Mesendoderm (in vitro differentiated cells): Measurements from ENCODE around the gene APOC3.

Experiments used
- DNase-seq: peaks from one replicate; pipeline ENCODE4 v3.0.0; 2013
- H2AK5ac ChIP-seq: 2 replicates; pipeline ENCODE4 v1.6.1; 2013; ENCODE audit warnings: low read length, inconsistent platforms
- H2BK120ac ChIP-seq: 2 replicates; pipeline ENCODE4 v1.6.1; 2013; ENCODE audit warnings: low read depth, mild to moderate bottlenecking, low read length, moderate library complexity, mixed read lengths
- H2BK15ac ChIP-seq: replicated peaks from 2 replicates; pipeline ENCODE4 v1.6.1; 2013; ENCODE audit warnings: low read depth, mild to moderate bottlenecking, moderate library complexity
- H2BK5ac ChIP-seq: 2 replicates; pipeline ENCODE4 v1.6.1; 2013; ENCODE audit warnings: low read length, inconsistent platforms
- H3K18ac ChIP-seq: 2 replicates; pipeline ENCODE4 v1.6.1; 2013; ENCODE audit warnings: mild to moderate bottlenecking, low read length, mixed read lengths
- H3K23ac ChIP-seq: one replicate; pipeline ENCODE4 v1.6.1; 2013; ENCODE audit warnings: low read length
- H3K27ac ChIP-seq: 2 replicates; pipeline ENCODE4 v1.5.1; 2013; ENCODE audit warnings: low read depth, mild to moderate bottlenecking, inconsistent platforms, low read length, moderate library complexity
- H3K27me3 ChIP-seq: 2 replicates; pipeline ENCODE4 v1.6.1; 2013; ENCODE audit warnings: low read length, control low read depth, mild to moderate bottlenecking, inconsistent platforms; ENCODE audit not compliant: insufficient read depth, poor library complexity
- H3K36me3 ChIP-seq: 2 replicates; pipeline ENCODE4 v1.6.1; 2013; ENCODE audit warnings: low read length, inconsistent platforms; ENCODE audit not compliant: control insufficient read depth, insufficient read depth
- H3K4ac ChIP-seq: one replicate; pipeline ENCODE4 v1.6.1; 2013; ENCODE audit warnings: low read depth, mild to moderate bottlenecking, low read length, moderate library complexity
- H3K4me1 ChIP-seq: 2 replicates; pipeline ENCODE4 v1.6.1; 2013; ENCODE audit warnings: low read depth, low read length, inconsistent platforms; ENCODE audit not compliant: control insufficient read depth
- H3K4me2 ChIP-seq: 2 replicates; pipeline ENCODE4 v1.6.1; 2013; ENCODE audit warnings: low read length
- H3K4me3 ChIP-seq: 2 replicates; pipeline ENCODE4 v1.5.1; 2013; ENCODE audit warnings: mild to moderate bottlenecking, low read length
- H3K56ac ChIP-seq: one replicate; pipeline ENCODE4 v1.6.1; 2013; ENCODE audit warnings: low read length
- H3K79me1 ChIP-seq: 2 replicates; pipeline ENCODE4 v1.6.1; 2013; ENCODE audit warnings: low read length, inconsistent platforms
- H3K79me2 ChIP-seq: 2 replicates; pipeline ENCODE4 v1.6.1; 2013; ENCODE audit warnings: mild to moderate bottlenecking, low read length; ENCODE audit not compliant: control insufficient read depth, insufficient read depth
- H3K9ac ChIP-seq: 2 replicates; pipeline ENCODE4 v1.6.1; 2013; ENCODE audit warnings: low read length, inconsistent platforms
- H4K5ac ChIP-seq: one replicate; pipeline ENCODE4 v1.6.1; 2013; ENCODE audit warnings: low read length
- H4K8ac ChIP-seq: one replicate; pipeline ENCODE4 v1.6.1; 2013; ENCODE audit warnings: low read depth, mild to moderate bottlenecking, control low read depth, low read length, moderate library complexity
- WGBS: extraction: QIAGEN DNeasy Blood & Tissue Kit; methylation state at CpG from one replicate; pipeline ENCODE4 v1.1.7; 2013; ENCODE audit warnings: low lambda C conversion rate, missing lambda C conversion rate; ENCODE audit not compliant: insufficient coverage; ENCODE audit errors: extremely low coverage; 5-methylcytosine and 5-hydroxymethylcytosine counted together

Gene APOC3

DNA sequence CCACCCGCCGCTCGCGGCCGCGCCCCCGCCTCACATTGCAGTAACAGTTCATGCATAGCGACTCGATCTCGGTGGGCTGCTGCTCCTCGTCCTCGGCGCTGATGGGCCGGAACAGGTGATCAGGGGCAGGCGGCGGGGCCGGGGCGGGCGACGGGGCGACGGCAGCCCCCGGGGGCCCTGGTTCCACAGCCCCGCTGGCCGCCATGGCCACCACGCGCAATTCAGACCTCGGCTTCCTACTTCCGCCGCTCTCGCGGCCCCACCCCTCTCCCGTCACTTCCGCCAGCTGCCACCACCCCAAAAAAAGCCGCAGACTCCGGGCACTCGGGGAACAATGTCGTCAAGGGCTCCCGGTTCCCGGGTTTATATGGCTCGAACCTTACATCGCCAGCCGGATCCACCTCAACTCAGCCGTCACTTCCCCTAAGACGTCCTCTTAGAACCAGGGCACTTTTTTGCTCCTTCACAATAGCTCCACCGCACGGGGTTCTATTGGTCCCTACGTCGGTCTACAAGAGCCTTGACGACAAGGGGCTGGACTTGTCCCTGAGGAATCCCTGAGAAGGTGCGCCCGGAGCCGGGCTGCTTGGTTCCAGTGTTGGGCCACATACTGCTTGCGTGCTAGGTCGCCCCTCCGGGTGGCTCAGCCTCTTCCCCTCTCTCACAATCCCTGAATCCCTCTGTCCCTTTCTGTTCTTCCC is 41.8 kb upstream of the APOC3 start, which contains the start of gene ZPR1:
ZPR1 (minus strand) TSS at position 238 of the 701 bp plus-strand sequence; CDS start at position 205, 33 bp downstream.
- WGBS, result no CpG with 5 or more reads among the region's 56 CpGs
- no peak within 1 kb of the TSS for H3K27ac ChIP-seq
- H3K4me2 ChIP-seq, result peak within 1 kb of the TSS; percentile 98
- H2BK15ac ChIP-seq, result no peak within 1 kb of the TSS
- H3K4me3 ChIP-seq, result peak within 1 kb of the TSS; percentile 85
- H3K18ac ChIP-seq, result peak within 1 kb of the TSS; percentile 54
- H3K9ac ChIP-seq, result peak within 1 kb of the TSS; percentile 88
- peak; percentile 81 for DNase-seq
- H3K23ac ChIP-seq, result peak within 1 kb of the TSS; percentile 56
- H2BK120ac ChIP-seq, result no peak within 1 kb of the TSS
- H2BK5ac ChIP-seq, result no peak within 1 kb of the TSS
- peak within 1 kb of the TSS; percentile 29 for H4K5ac ChIP-seq
- H3K4ac ChIP-seq, result peak within 1 kb of the TSS; percentile 58
- H3K56ac ChIP-seq, result peak within 1 kb of the TSS; percentile 93
- peaks cover 21% of the 10 kb centered on the region for H3K36me3 ChIP-seq
- no peak within 1 kb of the TSS for H4K8ac ChIP-seq
- H2AK5ac ChIP-seq, result peak within 1 kb of the TSS; percentile 45
- no peaks in the 10 kb centered on the region for H3K27me3 ChIP-seq
- no peaks in the 10 kb centered on the region for H3K4me1 ChIP-seq
- H3K79me2 ChIP-seq, result peaks cover 10% of the 10 kb centered on the region
- H3K79me1 ChIP-seq, result peaks cover 14% of the 10 kb centered on the region

DNA sequence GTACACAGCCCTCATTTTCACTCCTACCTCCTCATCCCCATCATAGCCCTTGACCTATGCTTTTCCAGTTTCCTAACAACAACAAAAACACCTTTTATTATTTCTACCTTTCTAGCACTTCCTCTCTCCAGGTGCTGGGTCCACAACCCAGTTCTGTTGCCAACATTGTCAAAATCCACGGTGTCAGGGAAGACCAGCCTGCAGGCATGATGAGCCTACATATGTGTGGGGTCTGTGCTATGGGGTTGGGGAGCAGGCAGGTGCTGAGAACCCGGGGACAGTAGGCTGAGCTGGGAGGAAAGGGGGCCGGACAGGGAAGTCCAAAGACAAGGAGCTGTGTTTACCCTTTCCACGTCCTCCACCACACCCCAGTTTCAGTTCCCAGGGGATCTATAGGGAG is 41.2 kb upstream of the APOC3 start:
- WGBS, result no CpG with 5 or more reads among the region's 4 CpGs
- peak overlapping the region; percentile 85 for H3K4me3 ChIP-seq
- no peak overlapping the region for H4K5ac ChIP-seq
- H3K79me2 ChIP-seq, result peaks cover 10% of the 10 kb centered on the region
- H3K9ac ChIP-seq, result peak overlapping the region; percentile 87
- no peaks in the 10 kb centered on the region for H3K4me1 ChIP-seq
- H2BK120ac ChIP-seq, result no peak overlapping the region
- H4K8ac ChIP-seq, result no peak overlapping the region
- H2AK5ac ChIP-seq, result peak overlapping the region; percentile 45
- peak overlapping the region; percentile 85 for H3K4me2 ChIP-seq
- peaks cover 17% of the 10 kb centered on the region for H3K36me3 ChIP-seq
- H3K18ac ChIP-seq, result no peak overlapping the region
- no peak overlapping the region for H2BK15ac ChIP-seq
- peaks cover 14% of the 10 kb centered on the region for H3K79me1 ChIP-seq
- H3K56ac ChIP-seq, result peak overlapping the region; percentile 93
- no peak overlapping the region for H2BK5ac ChIP-seq
- H3K27ac ChIP-seq, result no peak overlapping the region
- no peak overlapping the region for H3K4ac ChIP-seq
- peak overlapping the region; percentile 37 for H3K23ac ChIP-seq
- H3K27me3 ChIP-seq, result no peaks in the 10 kb centered on the region
- no peak for DNase-seq

DNA sequence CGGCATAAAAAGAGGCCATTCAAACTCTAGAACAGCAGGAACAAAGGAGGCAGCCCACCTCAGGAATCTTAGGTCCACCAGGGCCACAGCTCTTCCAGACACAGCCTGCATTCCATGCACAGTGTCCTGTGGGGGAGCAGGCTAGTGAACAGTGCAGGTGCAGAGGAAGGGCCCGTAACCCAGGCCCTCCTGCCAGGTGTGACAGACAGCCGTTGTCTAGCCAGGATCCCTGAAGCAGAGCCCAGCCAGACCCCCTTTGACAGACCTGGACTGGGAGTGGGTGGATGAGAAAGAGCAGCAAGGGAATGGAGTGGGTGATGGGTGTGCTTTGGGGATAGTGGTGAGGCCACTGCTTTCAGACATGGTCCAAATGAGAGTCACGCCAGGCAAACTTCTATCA is 40.7 kb upstream of the APOC3 start:
- Histone ChIP-seq H3K36me3 (peaks cover 17% of the 10 kb centered on the region), H3K4me3 (no peak overlapping the region), H3K27ac (no peak overlapping the region), H3K4me2 (no peak overlapping the region), H3K27me3 (no peaks in the 10 kb centered on the region), H3K56ac (no peak overlapping the region), H4K8ac (no peak overlapping the region), H4K5ac (no peak overlapping the region), H3K79me2 (peaks cover 10% of the 10 kb centered on the region), H3K18ac (no peak overlapping the region), H3K4ac (no peak overlapping the region), H3K4me1 (no peaks in the 10 kb centered on the region), H3K23ac (no peak overlapping the region), H2BK5ac (no peak overlapping the region), H2BK120ac (no peak overlapping the region), H2AK5ac (no peak overlapping the region), H3K79me1 (peaks cover 14% of the 10 kb centered on the region), H3K9ac (no peak overlapping the region), H2BK15ac (no peak overlapping the region)
- no peak for DNase-seq
- no CpG with 5 or more reads among the region's 4 CpGs for WGBS

DNA sequence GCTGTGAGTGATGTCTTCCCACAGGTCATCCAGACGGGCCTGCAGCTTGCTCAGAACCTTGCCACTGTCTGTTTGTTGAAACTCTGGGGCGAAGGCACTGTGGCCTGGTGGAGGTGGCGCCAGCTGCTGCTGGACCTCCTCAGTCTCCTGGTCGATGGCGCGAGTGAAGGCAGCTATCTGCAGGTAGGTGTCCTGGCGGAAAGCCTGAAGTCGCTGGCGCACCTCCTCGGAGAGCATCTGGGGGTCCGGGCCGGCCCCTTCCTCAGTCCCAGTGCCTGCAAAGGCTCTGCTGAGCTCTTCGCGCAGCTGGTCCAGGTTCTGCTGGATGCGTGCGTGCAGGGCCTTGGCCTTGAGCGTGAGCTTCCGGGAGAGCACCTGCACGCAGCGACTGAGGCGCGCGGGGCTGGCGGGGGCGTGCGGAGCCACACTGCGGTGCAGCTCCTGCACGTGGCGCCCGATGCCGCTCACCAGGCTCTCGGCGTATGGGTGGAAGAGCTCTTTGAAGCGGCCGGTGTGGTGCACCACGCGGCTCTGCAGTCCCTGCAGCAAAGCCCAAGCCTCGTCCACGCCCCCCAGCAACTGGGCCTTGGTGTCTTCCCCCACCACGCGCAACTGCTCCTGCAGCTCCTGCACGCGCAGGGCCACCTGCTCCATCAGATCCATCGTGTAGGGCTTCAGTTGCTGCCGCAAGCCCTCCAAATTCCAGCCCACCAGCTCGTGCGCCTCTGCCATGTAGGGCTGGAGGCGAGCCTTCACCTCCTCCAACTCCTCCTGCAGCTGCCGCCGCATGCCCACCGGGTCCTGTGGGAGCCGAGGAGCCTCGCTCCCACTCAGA is 39.3 kb upstream of the APOC3 start:
- WGBS, result no CpG with 5 or more reads among the region's 53 CpGs
- H3K27ac ChIP-seq, result no peak overlapping the region
- H2AK5ac ChIP-seq, result no peak overlapping the region
- H3K56ac ChIP-seq, result no peak overlapping the region
- no peak for DNase-seq
- no peaks in the 10 kb centered on the region for H3K27me3 ChIP-seq
- no peak overlapping the region for H4K5ac ChIP-seq
- H2BK120ac ChIP-seq, result no peak overlapping the region
- H3K36me3 ChIP-seq, result peaks cover 8% of the 10 kb centered on the region
- no peaks in the 10 kb centered on the region for H3K4me1 ChIP-seq
- no peak overlapping the region for H3K4me2 ChIP-seq
- H3K4ac ChIP-seq, result no peak overlapping the region
- H3K18ac ChIP-seq, result no peak overlapping the region
- H3K79me1 ChIP-seq, result peaks cover 14% of the 10 kb centered on the region
- H3K4me3 ChIP-seq, result no peak overlapping the region
- no peak overlapping the region for H2BK5ac ChIP-seq
- H2BK15ac ChIP-seq, result no peak overlapping the region
- no peak overlapping the region for H4K8ac ChIP-seq
- H3K79me2 ChIP-seq, result peaks cover 10% of the 10 kb centered on the region
- no peak overlapping the region for H3K9ac ChIP-seq
- H3K23ac ChIP-seq, result no peak overlapping the region

DNA sequence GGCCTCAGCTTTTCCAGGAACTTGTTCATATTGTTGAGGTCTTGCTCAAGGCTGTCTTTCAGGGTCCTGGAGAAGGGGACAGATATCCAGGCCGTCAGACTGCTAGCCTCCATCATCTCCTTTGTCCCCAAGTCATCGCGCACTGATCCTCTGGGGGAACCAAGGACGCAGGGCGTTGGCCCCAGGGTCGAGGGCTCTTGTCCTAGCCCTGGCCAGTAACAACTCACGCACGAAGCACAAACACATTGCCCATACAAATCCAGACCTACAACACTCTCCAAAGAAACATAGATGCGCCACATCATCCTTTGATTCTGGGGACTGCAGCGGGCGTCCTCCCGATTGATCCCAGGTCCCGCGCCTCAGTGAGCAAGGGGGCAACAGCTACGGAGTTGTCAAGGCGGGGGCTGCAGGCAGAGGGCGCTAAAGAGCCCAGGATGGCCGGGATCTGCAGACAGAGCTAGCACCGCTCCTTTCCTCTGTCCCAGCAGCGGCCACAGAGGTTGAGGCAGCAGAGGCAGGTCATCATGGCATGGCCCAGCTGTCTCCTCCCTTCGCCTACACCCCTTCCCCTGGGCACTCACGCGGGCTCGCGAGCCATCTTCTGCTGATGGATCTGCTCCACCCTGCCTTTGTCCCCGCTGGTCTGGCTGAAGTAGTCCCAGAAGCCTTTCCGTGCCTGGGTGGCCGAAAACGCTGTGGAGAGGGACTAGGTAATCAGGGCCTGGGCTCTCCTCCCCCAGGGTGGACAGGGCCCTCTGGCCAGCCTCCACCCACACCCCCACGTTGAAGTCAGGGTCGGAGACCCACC is 38.5 kb upstream of the APOC3 start:
- H2AK5ac ChIP-seq, result no peak overlapping the region
- WGBS, result no CpG with 5 or more reads among the region's 31 CpGs
- peaks cover 3% of the 10 kb centered on the region for H3K36me3 ChIP-seq
- H3K18ac ChIP-seq, result no peak overlapping the region
- H3K79me1 ChIP-seq, result peaks cover 12% of the 10 kb centered on the region
- H3K9ac ChIP-seq, result no peak overlapping the region
- H3K23ac ChIP-seq, result no peak overlapping the region
- H3K4ac ChIP-seq, result no peak overlapping the region
- H2BK15ac ChIP-seq, result no peak overlapping the region
- no peaks in the 10 kb centered on the region for H3K4me1 ChIP-seq
- H3K4me3 ChIP-seq, result no peak overlapping the region
- peak overlapping the region; percentile 61 for H3K56ac ChIP-seq
- peaks cover 8% of the 10 kb centered on the region for H3K79me2 ChIP-seq
- no peak overlapping the region for H2BK120ac ChIP-seq
- H3K4me2 ChIP-seq, result no peak overlapping the region
- H4K5ac ChIP-seq, result no peak overlapping the region
- DNase-seq, result peak; percentile 82
- no peak overlapping the region for H2BK5ac ChIP-seq
- no peak overlapping the region for H4K8ac ChIP-seq
- no peaks in the 10 kb centered on the region for H3K27me3 ChIP-seq
- H3K27ac ChIP-seq, result no peak overlapping the region
